ENCODE measurements around the gene SDC3. TPM values are rescaled to one million over a fixed set of nuclear protein-coding genes. Genes with fewer than 3 reads are reported as not detected.

The SDC3 gene
- total and polyA plus RNA-seq, 2 donors (not counting 1 experiment from before 2014, with no cell fraction given): 13.7 to 32.9 TPM

DNA sequence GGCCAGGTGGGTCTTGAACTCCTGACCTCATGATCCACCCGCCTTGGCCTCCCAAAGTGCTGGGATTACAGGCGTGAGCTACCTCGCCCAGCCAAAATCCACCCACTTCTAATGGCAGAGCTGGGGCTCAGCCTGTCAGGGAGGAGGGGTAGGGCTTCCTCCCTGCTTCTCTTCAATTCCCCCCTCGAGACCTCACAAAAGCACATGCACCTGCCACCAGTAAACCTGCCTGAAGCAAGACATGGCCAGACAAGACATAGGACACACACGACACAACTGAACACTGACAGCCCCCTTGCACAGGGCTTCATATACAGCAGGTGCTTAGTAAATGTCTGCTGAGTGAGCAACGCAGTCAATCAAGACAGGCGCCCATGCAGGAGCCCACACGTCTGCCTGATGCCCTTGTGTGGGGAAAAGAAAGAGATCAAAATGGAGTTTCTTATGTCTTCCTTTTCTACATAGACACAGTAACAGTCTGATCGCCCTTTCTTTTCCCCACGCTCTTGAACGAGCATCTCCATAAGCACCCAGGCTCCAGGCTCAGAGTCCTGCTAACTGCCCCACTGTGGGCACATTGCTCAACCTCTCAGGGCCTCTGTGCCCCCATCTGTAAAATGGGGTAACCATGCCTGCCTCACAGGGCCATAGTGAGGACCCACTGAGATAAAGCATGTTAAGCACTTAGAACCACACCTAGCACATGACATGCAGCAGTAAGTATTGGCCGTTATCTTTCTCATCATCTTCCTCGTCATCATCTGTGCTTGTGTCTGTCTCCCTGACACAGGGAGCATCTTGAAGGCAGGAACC, 8.8 kb downstream of the SDC3 start:
- no peaks in the 10 kb centered on the region for H3K9me3 ChIP-seq (ENCODE audit: control insufficient read depth, insufficient read depth, low read depth, low read length)
- H3K27me3 ChIP-seq (ENCODE audit: control insufficient read depth, insufficient read depth, low read length): no peaks in the 10 kb centered on the region
- H3K4me2 ChIP-seq (ENCODE audit: extremely low read depth, insufficient read depth, low read length): no peak overlapping the region
- H3K79me2 ChIP-seq (ENCODE audit: control insufficient read depth, insufficient read depth, low read length): no peaks in the 10 kb centered on the region
- H3K9ac ChIP-seq (ENCODE audit: insufficient read depth, low read length): no peak overlapping the region
- TF ChIP-seq, protein P1, sequence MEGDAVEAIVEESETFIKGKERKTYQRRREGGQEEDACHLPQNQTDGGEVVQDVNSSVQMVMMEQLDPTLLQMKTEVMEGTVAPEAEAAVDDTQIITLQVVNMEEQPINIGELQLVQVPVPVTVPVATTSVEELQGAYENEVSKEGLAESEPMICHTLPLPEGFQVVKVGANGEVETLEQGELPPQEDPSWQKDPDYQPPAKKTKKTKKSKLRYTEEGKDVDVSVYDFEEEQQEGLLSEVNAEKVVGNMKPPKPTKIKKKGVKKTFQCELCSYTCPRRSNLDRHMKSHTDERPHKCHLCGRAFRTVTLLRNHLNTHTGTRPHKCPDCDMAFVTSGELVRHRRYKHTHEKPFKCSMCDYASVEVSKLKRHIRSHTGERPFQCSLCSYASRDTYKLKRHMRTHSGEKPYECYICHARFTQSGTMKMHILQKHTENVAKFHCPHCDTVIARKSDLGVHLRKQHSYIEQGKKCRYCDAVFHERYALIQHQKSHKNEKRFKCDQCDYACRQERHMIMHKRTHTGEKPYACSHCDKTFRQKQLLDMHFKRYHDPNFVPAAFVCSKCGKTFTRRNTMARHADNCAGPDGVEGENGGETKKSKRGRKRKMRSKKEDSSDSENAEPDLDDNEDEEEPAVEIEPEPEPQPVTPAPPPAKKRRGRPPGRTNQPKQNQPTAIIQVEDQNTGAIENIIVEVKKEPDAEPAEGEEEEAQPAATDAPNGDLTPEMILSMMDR (conservative IDR thresholded peaks at IDR 0.05 in 1 of 2, IDR thresholded peaks at IDR 0.05 in 1 of 2; ENCODE audit: low read depth in 1 of 2, low read length in 2 of 2): no peak
- no peak for TF ChIP-seq EZH2 (IDR thresholded peaks at IDR 0.05; ENCODE audit: low read length, missing control alignments)
- H3K36me3 ChIP-seq (ENCODE audit: control insufficient read depth, insufficient read depth, low read length): peaks cover 2% of the 10 kb centered on the region
- no peak overlapping the region for H3K27ac ChIP-seq (ENCODE audit: insufficient read depth, low read length)
- DNase-seq (ENCODE audit: low read depth in 2 of 2): no peak
- no peak overlapping the region for H2AFZ ChIP-seq (ENCODE audit: low read length)
- H3K4me3 ChIP-seq (replicated peaks in 1 of 4; ENCODE audit: control extremely low read depth in 1 of 4, insufficient read depth in 1 of 4, low read depth in 3 of 4, low read length in 4 of 4): no peak overlapping the region
- no peaks in the 10 kb centered on the region for H4K20me1 ChIP-seq (ENCODE audit: control insufficient read depth, extremely low read depth, insufficient read depth, low read length)
- peaks cover 19% of the 10 kb centered on the region for H3K4me1 ChIP-seq (ENCODE audit: control insufficient read depth, extremely low read depth, insufficient read depth, low read length)

DNA sequence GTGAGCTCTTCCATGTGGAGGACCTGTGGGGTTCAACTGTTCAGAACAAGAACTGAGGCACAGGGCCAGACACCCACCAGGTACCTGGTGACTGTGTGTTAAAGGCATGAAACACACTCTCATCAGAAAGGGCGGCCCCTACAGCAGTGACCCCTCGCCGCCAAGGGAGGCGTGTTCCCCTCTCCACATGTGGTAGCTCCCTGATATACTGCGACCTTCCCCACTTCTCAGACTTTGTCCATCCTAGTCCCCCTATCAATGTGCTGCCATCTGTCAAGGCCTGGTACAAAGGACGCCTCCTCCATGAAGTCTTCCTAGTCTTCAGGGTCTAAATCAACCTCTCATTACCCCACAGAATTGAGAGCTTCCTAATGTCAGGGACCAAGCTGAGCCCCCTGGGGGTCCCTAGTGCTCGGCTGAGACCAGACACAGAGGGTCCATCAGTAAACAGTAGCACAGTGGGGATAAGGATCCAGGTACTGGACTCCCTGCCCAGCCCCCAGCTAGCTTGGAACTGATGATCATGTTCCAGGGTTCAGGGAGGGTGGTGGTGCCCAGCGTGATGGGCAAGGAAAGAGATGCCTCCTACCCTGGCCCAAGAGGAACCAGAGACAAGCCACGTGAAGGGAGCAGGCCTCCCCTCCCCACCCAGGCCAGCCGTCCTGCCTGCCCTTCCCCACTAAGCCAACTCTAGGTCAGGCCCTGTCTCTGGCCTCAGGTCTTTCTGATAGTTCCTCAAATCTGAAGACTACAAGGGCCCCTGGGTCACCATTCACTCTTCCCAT, 10.3 kb downstream of the SDC3 start:
- Histone ChIP-seq H2AFZ (ENCODE audit: low read length) (no peak overlapping the region), H3K79me2 (ENCODE audit: control insufficient read depth, insufficient read depth, low read length) (no peaks in the 10 kb centered on the region), H3K4me2 (ENCODE audit: extremely low read depth, insufficient read depth, low read length) (no peak overlapping the region), H4K20me1 (ENCODE audit: control insufficient read depth, extremely low read depth, insufficient read depth, low read length) (no peaks in the 10 kb centered on the region), H3K9ac (ENCODE audit: insufficient read depth, low read length) (no peak overlapping the region), H3K4me3 (replicated peaks in 1 of 4; ENCODE audit: control extremely low read depth in 1 of 4, insufficient read depth in 1 of 4, low read depth in 3 of 4, low read length in 4 of 4) (no peak overlapping the region), H3K36me3 (ENCODE audit: control insufficient read depth, insufficient read depth, low read length) (peaks cover 2% of the 10 kb centered on the region), H3K27ac (ENCODE audit: insufficient read depth, low read length) (no peak overlapping the region), H3K9me3 (ENCODE audit: control insufficient read depth, insufficient read depth, low read depth, low read length) (no peaks in the 10 kb centered on the region), H3K4me1 (ENCODE audit: control insufficient read depth, extremely low read depth, insufficient read depth, low read length) (peaks cover 15% of the 10 kb centered on the region), H3K27me3 (ENCODE audit: control insufficient read depth, insufficient read depth, low read length) (no peaks in the 10 kb centered on the region)
- TF ChIP-seq, protein P1 (conservative IDR thresholded peaks at IDR 0.05 in 1 of 2, IDR thresholded peaks at IDR 0.05 in 1 of 2; ENCODE audit: low read depth in 1 of 2, low read length in 2 of 2): no peak
- no peak for TF ChIP-seq EZH2 (IDR thresholded peaks at IDR 0.05; ENCODE audit: low read length, missing control alignments)
- DNase-seq (ENCODE audit: low read depth in 2 of 2): no peak

DNA sequence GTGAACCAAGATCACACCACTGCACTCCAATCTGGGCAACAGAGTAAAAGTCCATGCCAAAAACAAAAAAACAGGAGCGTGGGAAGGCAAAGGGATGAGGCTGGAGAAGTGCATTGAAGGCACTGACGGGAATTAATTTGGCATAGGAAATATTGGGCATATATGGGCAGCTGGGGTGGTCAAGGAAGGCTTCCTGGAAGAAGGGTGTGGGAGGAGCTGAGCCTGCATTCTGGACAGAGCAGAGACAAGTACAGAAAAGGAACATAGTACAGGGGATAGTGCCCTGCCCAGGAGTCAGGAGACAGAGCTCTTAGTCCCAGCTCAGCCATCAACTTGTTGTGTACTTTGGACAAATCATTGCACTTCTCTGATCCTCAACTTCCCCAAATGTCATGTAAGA, 11.7 kb downstream of the SDC3 start:
- H3K79me2 ChIP-seq (ENCODE audit: control insufficient read depth, insufficient read depth, low read length): no peaks in the 10 kb centered on the region
- H3K27me3 ChIP-seq (ENCODE audit: control insufficient read depth, insufficient read depth, low read length): no peaks in the 10 kb centered on the region
- peaks cover 2% of the 10 kb centered on the region for H3K36me3 ChIP-seq (ENCODE audit: control insufficient read depth, insufficient read depth, low read length)
- no peak overlapping the region for H2AFZ ChIP-seq (ENCODE audit: low read length)
- TF ChIP-seq, protein P1 (conservative IDR thresholded peaks at IDR 0.05 in 1 of 2, IDR thresholded peaks at IDR 0.05 in 1 of 2; ENCODE audit: low read depth in 1 of 2, low read length in 2 of 2): no peak
- peaks cover 2% of the 10 kb centered on the region for H3K4me1 ChIP-seq (ENCODE audit: control insufficient read depth, extremely low read depth, insufficient read depth, low read length)
- no peak overlapping the region for H3K4me2 ChIP-seq (ENCODE audit: extremely low read depth, insufficient read depth, low read length)
- H3K9ac ChIP-seq (ENCODE audit: insufficient read depth, low read length): no peak overlapping the region
- no peaks in the 10 kb centered on the region for H3K9me3 ChIP-seq (ENCODE audit: control insufficient read depth, insufficient read depth, low read depth, low read length)
- no peaks in the 10 kb centered on the region for H4K20me1 ChIP-seq (ENCODE audit: control insufficient read depth, extremely low read depth, insufficient read depth, low read length)
- DNase-seq (ENCODE audit: low read depth in 2 of 2): no peak
- no peak overlapping the region for H3K4me3 ChIP-seq (replicated peaks in 1 of 4; ENCODE audit: control extremely low read depth in 1 of 4, insufficient read depth in 1 of 4, low read depth in 3 of 4, low read length in 4 of 4)
- H3K27ac ChIP-seq (ENCODE audit: insufficient read depth, low read length): no peak overlapping the region

Measured in fibroblast of lung (primary cell).